ENCODE measurements around the gene ACR.

The ACR gene

GRCh38 chr22:50696799-50697561 is 41.0 kb upstream of the ACR start:
- no peak overlapping the region for H3K4me3 ChIP-seq (ENCODE audit: low read length)
- H2AFZ ChIP-seq (ENCODE audit: low read depth, low read length): no peak overlapping the region
- TF ChIP-seq CTCF (IDR thresholded peaks at IDR 0.05; ENCODE audit: low read depth, low read length) (no peak), EZH2phosphoT487 (IDR thresholded peaks at IDR 0.05; ENCODE audit: low read depth) (no peak)
- H3K36me3 ChIP-seq (replicated peaks; ENCODE audit: low read depth, low read length): no peaks in the 10 kb centered on the region
- H3K9me3 ChIP-seq (ENCODE audit: insufficient read depth, low read length): no peaks in the 10 kb centered on the region
- no peaks in the 10 kb centered on the region for H4K20me1 ChIP-seq (ENCODE audit: insufficient read depth, low read length)
- no peak overlapping the region for H3K4me2 ChIP-seq (ENCODE audit: low read length)
- no peaks in the 10 kb centered on the region for H3K27me3 ChIP-seq (ENCODE audit: low read depth, low read length)
- H3K27ac ChIP-seq (ENCODE audit: low read length): no peak overlapping the region
- H3K79me2 ChIP-seq (ENCODE audit: low read length): no peaks in the 10 kb centered on the region
- 0 out of 2 replicates have a peak, but pooled peaks cover 6% of the 10 kb centered on the region for H3K4me1 ChIP-seq (ENCODE audit: low read length)
- H3K9ac ChIP-seq (ENCODE audit: low read length): no peak overlapping the region

- no peaks in the 10 kb centered on the region for H3K36me3 ChIP-seq (replicated peaks; ENCODE audit: low read depth, low read length)
- H3K79me2 ChIP-seq (ENCODE audit: low read length): no peaks in the 10 kb centered on the region
- H2AFZ ChIP-seq (ENCODE audit: low read depth, low read length): no peak overlapping the region
- no peak overlapping the region for H3K9ac ChIP-seq (ENCODE audit: low read length)
- H3K4me2 ChIP-seq (ENCODE audit: low read length): no peak overlapping the region
- TF ChIP-seq EZH2phosphoT487 (IDR thresholded peaks at IDR 0.05; ENCODE audit: low read depth): no peak
- no peak for TF ChIP-seq CTCF (IDR thresholded peaks at IDR 0.05; ENCODE audit: low read depth, low read length)
- H3K4me1 ChIP-seq (ENCODE audit: low read length): 0 out of 2 replicates have a peak, but pooled peaks cover 6% of the 10 kb centered on the region
- no peaks in the 10 kb centered on the region for H3K27me3 ChIP-seq (ENCODE audit: low read depth, low read length)
- H3K27ac ChIP-seq (ENCODE audit: low read length): no peak overlapping the region
- no peak overlapping the region for H3K4me3 ChIP-seq (ENCODE audit: low read length)
- no peaks in the 10 kb centered on the region for H3K9me3 ChIP-seq (ENCODE audit: insufficient read depth, low read length)
- H4K20me1 ChIP-seq (ENCODE audit: insufficient read depth, low read length): no peaks in the 10 kb centered on the region
Observed at GRCh38 chr22:50697667-50698506, 40.1 kb upstream of the ACR start.

GRCh38 chr22:50698546-50698945 is 39.5 kb upstream of the ACR start:
- Histone ChIP-seq H3K9me3 (ENCODE audit: insufficient read depth, low read length) (no peaks in the 10 kb centered on the region), H4K20me1 (ENCODE audit: insufficient read depth, low read length) (no peaks in the 10 kb centered on the region), H3K27ac (ENCODE audit: low read length) (no peak overlapping the region), H3K27me3 (ENCODE audit: low read depth, low read length) (no peaks in the 10 kb centered on the region), H3K9ac (ENCODE audit: low read length) (no peak overlapping the region), H3K4me3 (ENCODE audit: low read length) (no peak overlapping the region), H2AFZ (ENCODE audit: low read depth, low read length) (no peak overlapping the region), H3K4me2 (ENCODE audit: low read length) (no peak overlapping the region), H3K36me3 (replicated peaks; ENCODE audit: low read depth, low read length) (no peaks in the 10 kb centered on the region), H3K4me1 (ENCODE audit: low read length) (0 out of 2 replicates have a peak, but pooled peaks cover 3% of the 10 kb centered on the region), H3K79me2 (ENCODE audit: low read length) (no peaks in the 10 kb centered on the region)
- TF ChIP-seq CTCF (IDR thresholded peaks at IDR 0.05; ENCODE audit: low read depth, low read length) (no peak), EZH2phosphoT487 (IDR thresholded peaks at IDR 0.05; ENCODE audit: low read depth) (no peak)

Measured in OCI-LY3 (cell line).